Measurements from ENCODE around the gene FGD4.
A peak's percentile ranks its signal among the peaks of the same experiment; 100 is the strongest.

The FGD4 gene

DNA sequence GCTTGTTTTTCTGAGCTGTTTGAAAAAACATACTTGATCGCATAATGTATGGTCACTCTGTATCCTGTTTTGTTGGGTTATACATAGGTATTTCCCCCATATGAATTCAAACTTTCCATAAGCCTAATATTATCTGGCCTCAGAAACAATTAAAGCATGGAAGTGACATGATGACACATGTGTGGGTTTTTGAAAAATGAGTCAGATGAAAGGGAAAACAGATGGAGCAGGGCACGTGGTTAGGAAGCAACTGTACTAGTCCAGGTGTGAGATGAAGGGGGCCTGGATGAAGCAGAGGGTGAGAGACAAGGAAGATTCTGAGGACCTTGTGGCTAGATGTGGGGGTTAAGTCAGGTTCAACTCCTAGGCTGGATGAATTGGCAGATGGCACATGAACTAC lies 187.0 kb downstream of the FGD4 start:
- peaks cover 3% of the 10 kb centered on the region for H3K36me3 Mint-ChIP-seq (ENCODE audit: low read depth)
- H3K4me1 Mint-ChIP-seq = peaks cover 23% of the 10 kb centered on the region
- peak overlapping the region in 1 of 3 experiments; percentile 20 for H3K27ac Mint-ChIP-seq
- TF ChIP-seq, protein P1, sequence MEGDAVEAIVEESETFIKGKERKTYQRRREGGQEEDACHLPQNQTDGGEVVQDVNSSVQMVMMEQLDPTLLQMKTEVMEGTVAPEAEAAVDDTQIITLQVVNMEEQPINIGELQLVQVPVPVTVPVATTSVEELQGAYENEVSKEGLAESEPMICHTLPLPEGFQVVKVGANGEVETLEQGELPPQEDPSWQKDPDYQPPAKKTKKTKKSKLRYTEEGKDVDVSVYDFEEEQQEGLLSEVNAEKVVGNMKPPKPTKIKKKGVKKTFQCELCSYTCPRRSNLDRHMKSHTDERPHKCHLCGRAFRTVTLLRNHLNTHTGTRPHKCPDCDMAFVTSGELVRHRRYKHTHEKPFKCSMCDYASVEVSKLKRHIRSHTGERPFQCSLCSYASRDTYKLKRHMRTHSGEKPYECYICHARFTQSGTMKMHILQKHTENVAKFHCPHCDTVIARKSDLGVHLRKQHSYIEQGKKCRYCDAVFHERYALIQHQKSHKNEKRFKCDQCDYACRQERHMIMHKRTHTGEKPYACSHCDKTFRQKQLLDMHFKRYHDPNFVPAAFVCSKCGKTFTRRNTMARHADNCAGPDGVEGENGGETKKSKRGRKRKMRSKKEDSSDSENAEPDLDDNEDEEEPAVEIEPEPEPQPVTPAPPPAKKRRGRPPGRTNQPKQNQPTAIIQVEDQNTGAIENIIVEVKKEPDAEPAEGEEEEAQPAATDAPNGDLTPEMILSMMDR (IDR thresholded peaks at IDR 0.05; ENCODE audit: unreplicated experiment in 3 of 3) = no peak
- no peaks in the 10 kb centered on the region for H3K27me3 Mint-ChIP-seq (ENCODE audit: low read depth)
- no peaks in the 10 kb centered on the region for H3K9me3 Mint-ChIP-seq
- H3K4me3 Mint-ChIP-seq = no peak overlapping the region

- peaks cover 16% of the 10 kb centered on the region for H3K4me1 Mint-ChIP-seq
- H3K36me3 Mint-ChIP-seq (ENCODE audit: low read depth) = peaks cover 3% of the 10 kb centered on the region
- no peaks in the 10 kb centered on the region for H3K9me3 Mint-ChIP-seq
- H3K4me3 Mint-ChIP-seq = no peak overlapping the region
- H3K27me3 Mint-ChIP-seq (ENCODE audit: low read depth) = no peaks in the 10 kb centered on the region
- peak overlapping the region in 1 of 3 experiments; percentile 5 for H3K27ac Mint-ChIP-seq
- TF ChIP-seq, protein P1 (IDR thresholded peaks at IDR 0.05; ENCODE audit: unreplicated experiment in 3 of 3) = no peak
Observed at GRCh38 chr12:32587581-32588495, 188.5 kb downstream of the FGD4 start.

GRCh38 chr12:32588604-32589003 lies 189.2 kb downstream of the FGD4 start:
- Mint-ChIP-seq H3K4me1 (peaks cover 13% of the 10 kb centered on the region), H3K27me3 (ENCODE audit: low read depth) (no peaks in the 10 kb centered on the region), H3K4me3 (no peak overlapping the region), H3K36me3 (ENCODE audit: low read depth) (peaks cover 3% of the 10 kb centered on the region), H3K9me3 (no peaks in the 10 kb centered on the region), H3K27ac (no peak overlapping the region)
- TF ChIP-seq, protein P1 (IDR thresholded peaks at IDR 0.05; ENCODE audit: unreplicated experiment in 3 of 3) = no peak

- H3K9me3 Mint-ChIP-seq = no peaks in the 10 kb centered on the region
- TF ChIP-seq, protein P1 (IDR thresholded peaks at IDR 0.05; ENCODE audit: unreplicated experiment in 3 of 3) = no peak
- peaks cover 10% of the 10 kb centered on the region for H3K4me1 Mint-ChIP-seq
- H3K36me3 Mint-ChIP-seq (ENCODE audit: low read depth) = peaks cover 3% of the 10 kb centered on the region
- peak overlapping the region in 1 of 3 experiments; percentile 56 for H3K27ac Mint-ChIP-seq
- H3K27me3 Mint-ChIP-seq (ENCODE audit: low read depth) = no peaks in the 10 kb centered on the region
- H3K4me3 Mint-ChIP-seq = no peak overlapping the region
Observed at GRCh38 chr12:32589165-32589865, 190.0 kb downstream of the FGD4 start.

GRCh38 chr12:32595251-32595650 lies 195.9 kb downstream of the FGD4 start:
- no peaks in the 10 kb centered on the region for H3K27me3 Mint-ChIP-seq (ENCODE audit: low read depth)
- no peaks in the 10 kb centered on the region for H3K36me3 Mint-ChIP-seq (ENCODE audit: low read depth)
- no peak overlapping the region for H3K27ac Mint-ChIP-seq
- no peak overlapping the region for H3K4me3 Mint-ChIP-seq
- H3K4me1 Mint-ChIP-seq = no peaks in the 10 kb centered on the region
- no peaks in the 10 kb centered on the region for H3K9me3 Mint-ChIP-seq
- TF ChIP-seq, protein P1 (IDR thresholded peaks at IDR 0.05; ENCODE audit: unreplicated experiment in 3 of 3) = no peak

Measured in nephron (organoid).